GM19023 (cell line): ENCODE measurements around the gene DCUN1D2.
"Not testable (repeated sequence)": the region's sequence is repeated elsewhere in the genome, so short reads cannot be mapped to it uniquely, and the experiment has no call there.

Experiments used
- ATAC-seq: cut with Tn5 transposase; IDR thresholded peaks from one replicate; pipeline ENCODE4 v1.9.1; 2021; ENCODE audit warnings: mild to moderate bottlenecking, moderate library complexity; ENCODE audit not compliant: unreplicated experiment

The DCUN1D2 gene

GRCh38 chr13:113468029-113468428 lies 22.5 kb downstream of the DCUN1D2 start:
- ATAC-seq, result no peak

DNA sequence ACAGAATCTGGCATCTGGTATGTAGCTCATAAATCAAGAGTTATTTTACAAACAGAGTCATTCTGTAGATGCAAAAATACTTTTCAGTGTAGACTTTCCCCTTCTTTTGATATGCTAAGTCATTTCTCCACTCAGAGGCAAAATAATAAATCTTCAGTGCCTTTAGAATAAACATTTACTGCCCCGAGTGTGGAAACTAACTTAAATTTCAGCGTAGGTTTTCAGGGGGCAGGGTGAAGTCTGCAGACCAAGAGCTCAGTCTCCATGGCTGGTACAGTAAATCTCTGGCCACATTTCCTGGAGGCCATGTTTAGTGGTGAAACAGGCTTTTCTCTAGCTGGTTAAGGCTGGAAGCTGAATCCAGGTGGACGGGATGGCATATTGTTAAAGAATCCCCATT lies 24.1 kb downstream of the DCUN1D2 start:
- no peak for ATAC-seq

DNA sequence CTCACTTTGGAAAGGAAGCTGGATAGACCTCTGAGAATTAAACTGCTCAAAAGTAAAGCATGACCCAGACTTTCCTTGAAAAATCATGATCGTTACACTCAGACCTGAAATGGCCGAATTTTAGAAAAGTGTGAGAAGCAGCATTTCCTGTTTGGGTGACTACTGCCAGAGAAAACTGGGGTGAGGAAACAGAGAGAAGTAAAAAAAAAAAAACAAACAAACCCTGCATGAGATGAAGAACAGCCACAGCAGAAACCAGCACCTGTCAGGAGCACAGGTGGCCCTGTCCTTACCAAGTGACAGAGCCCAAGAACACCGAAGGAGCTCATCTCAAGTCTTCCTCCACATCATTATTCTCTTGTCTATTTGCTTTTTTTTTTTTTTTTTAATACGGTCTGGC lies 25.2 kb downstream of the DCUN1D2 start:
- no peak for ATAC-seq

GRCh38 chr13:113464476-113464875 lies 26.0 kb downstream of the DCUN1D2 start:
- no peak for ATAC-seq

GRCh38 chr13:113461022-113461751 lies 29.3 kb downstream of the DCUN1D2 start:
- ATAC-seq, result no peak

- ATAC-seq, result no peak
These were observed 29.9 kb downstream of the DCUN1D2 start for GRCh38 chr13:113460599-113460998.

- ATAC-seq, result no peak
These were observed 30.4 kb downstream of the DCUN1D2 start for GRCh38 chr13:113460064-113460555.

DNA sequence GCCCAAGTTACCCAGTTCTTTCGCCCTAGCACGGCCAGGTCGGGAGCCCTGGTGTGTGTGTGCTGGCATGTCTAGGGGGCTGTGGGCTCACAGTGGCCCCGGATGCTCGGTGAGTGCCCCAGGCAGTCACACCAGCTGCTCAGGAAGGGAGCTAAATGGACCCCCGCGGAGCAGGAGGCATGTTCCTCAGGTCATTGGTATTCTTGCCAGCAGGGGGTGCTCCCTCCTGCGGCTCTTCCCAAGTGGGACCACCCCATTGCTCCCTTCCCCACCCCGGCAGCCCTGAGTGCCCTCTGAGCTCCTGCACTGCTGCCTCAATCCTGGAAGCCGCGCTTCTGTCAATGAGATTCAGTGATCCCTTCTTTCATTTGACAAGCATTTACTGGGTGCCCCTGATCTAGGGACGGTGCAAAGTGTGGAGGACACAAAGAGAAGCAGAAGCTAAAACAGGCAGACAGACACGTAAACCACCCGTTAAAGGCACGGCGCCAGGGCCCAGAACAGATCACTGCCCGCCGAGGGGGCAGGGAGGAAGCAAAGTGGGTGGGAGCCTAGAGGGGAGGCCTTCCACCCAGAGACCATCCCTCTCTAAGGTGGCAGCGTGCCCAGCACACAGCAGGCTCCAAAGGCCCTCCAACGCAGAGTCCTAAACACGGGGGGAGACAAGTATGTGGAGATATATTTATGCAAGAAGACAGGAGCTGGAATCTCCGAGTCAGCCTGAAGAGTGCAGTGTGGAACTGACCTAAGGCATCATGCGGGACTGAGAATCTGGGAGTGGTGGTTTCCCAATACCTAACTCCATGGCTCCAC lies 32.1 kb downstream of the DCUN1D2 start:
- ATAC-seq, result no peak

DNA sequence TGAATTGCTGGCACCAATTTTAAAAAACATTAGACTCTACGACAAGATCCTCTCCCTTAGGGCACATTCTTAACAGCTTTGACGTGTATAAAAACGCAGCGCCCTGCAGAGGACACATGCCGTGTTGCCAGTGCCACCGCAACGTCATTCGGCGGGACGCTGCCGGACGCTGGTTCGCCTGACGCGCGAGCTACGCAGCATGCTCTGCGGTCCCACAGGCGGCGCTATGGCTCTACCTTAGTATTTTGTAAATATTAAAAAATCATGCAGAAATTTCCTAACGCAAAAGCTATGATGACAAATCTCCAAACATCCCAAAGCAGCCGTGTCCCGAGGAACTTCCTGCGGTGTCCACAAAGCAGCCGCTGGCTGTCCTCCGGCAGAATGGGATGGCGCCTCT lies 33.0 kb downstream of the DCUN1D2 start:
- no peak for ATAC-seq

DNA sequence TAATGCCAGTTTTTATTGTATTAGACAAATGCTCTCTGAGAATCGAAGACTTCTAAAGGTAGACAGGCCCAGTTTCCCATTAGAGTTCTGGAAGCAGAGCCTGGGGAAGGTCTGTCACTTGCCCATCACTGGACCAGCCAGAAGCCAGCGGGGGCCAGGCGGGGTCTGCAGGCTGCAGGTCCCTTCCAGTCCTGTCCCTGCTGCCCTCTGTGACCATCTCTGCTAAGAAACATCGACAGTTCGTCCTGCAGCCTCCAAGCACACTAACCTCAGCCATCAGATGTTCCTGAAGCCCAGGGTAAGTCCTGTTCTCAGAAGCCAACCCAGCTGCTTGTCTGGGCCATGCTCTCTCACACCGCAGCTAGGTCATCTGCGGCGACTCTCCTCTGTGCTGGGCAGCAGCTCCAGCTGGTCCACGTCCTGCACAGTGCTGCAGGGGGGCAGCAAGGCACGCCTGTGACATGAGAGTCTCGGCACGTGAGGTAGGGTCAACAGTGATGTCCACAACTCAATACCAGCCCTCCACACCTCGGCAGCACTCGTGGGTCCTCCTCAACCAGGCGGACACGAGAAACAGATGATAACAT lies 34.3 kb downstream of the DCUN1D2 start:
- no peak for ATAC-seq

- no peak for ATAC-seq
These were observed 35.1 kb downstream of the DCUN1D2 start for GRCh38 chr13:113455384-113455783.

DNA sequence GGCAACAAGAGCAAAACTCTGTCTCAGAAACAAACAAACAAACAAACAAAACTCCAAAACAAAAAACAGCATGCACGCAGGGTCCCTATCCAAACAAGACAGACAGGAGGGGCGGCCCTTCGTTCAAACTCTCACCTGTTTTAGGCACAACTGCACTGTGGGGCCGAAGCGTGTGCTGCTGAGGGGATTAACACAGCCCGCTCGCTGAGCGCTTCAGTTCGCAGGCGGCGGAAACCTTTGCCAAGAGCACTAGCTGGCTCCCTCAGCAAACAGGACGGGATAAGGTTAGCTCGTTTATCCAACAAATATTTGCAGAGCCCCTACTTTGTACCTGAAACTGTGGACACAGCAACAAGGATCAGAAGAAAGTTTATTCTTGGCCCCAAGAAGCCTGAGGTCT lies 35.6 kb downstream of the DCUN1D2 start:
- no peak for ATAC-seq

DNA sequence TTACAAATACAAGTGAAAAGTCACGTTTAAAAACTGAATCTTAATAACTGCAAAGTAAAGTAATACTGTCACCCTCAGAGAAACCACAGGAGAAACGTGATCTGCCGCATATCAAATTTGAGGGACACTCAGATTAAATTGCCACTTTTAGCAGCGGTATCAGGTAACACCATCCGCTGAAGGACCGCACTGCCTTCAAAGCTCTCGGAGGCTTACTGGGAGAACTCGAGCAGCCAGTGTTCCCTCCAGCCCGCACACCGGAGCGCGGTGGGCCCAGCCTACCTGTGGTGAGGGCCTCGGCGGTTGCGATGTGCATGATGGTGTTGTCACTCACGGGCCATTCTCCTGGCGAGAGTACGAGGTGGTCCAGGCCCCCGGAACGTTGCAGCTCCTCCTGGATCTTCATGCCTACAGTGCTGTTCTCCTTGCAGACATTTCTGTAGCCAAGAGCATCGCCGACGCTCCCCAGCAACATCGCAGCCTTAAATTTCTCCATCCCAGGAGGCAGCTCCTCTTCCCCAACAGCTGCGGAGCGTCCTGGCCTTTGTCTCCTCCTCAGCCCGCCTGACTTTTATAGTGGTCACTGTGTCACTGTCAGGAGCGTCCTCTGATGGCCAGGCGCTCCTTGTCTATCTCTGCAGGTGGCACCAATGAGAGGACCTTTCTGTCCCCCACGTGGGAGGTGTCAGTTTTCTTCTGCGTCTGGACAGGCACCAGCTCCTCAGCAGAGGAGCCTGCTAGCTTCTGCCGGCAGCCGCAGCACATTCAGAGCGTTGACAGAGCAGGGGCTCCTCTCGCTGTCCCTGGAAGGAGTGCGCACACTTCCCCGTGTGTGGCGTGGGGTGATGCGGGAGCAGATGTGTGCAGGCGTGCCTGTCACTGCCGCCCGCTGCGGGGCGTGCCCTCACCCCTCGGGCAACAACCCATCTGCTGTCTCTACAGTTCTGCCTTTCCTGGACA lies 37.3 kb downstream of the DCUN1D2 start, which contains the start of gene ADPRHL1:
TSS of gene ADPRHL1 (minus strand) at position 547 of the 960 bp plus-strand sequence. CDS start at position 496, 51 bp downstream.
- no peak for ATAC-seq

GRCh38 chr13:113452466-113452865 lies 38.0 kb downstream of the DCUN1D2 start:
- ATAC-seq, result no peak

DNA sequence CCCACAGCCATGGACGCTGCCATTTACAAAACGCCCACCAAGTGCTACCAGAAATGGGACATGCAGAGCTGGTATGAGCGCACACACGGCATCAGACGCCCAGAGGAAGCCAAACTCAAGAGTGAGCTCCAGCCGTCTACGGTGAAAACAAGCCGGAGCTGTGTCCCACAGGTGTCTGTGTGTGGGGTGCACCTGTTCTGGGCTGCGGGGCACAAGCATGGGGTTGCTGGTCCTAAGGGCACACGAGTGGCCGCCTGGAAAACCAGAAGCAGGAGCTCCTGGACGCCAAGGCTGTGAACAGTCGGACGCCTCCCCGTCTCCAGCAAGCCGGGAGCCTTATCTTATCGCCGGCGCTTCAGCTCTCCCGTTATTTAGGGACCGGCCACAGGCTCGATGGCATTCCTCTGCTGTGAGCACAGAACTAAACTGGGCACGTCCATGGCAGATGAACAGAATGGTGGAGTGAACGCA lies 38.5 kb downstream of the DCUN1D2 start:
- ATAC-seq, result no peak

- ATAC-seq, result not testable (repeated sequence)
These were observed 39.5 kb downstream of the DCUN1D2 start for GRCh38 chr13:113450861-113451620.

- not testable (repeated sequence) for ATAC-seq
These were observed 40.2 kb downstream of the DCUN1D2 start for GRCh38 chr13:113450348-113450744.

DNA sequence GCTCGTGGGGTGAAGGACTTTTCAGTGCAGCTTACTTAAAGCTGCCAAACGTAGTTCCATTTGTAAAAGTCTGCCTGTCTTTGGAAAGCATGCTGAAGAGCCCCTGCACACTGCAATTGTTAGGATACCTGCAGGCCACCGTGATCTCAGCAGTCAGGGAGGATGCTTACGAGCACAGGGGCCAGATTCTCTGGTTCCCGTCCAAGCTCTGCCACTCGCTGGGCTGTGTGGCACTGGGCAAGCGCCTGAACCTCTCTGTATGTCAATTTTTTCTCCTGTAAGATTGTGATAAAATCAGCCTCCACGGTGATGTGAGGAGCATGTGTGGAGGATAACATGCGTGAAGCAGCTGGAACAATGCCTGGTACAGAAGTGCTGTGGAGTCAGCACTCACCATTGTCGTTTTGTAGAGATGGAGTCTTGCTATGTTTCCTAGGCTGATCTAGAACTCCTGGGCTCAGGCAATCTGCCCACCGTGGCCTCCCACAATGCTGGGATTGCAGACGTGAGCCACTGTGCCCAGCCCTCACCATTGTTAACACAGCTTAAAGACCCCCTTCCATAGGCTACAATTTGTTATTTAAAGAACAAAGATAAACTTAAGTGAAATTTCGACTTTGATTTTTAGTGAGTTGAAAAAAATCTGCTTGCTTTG lies 40.7 kb downstream of the DCUN1D2 start:
- ATAC-seq, result no peak
